Peyer's patch (tissue), 4 donors: ENCODE measurements around the gene FBXO42. TPM values are rescaled to one million over a fixed set of nuclear protein-coding genes. Genes with fewer than 3 reads are reported as not detected.

Source experiments
- DNase-seq, 3 donors: peaks; one replicate each; pipeline ENCODE4 v3.0.0-alpha.2; 2017 to 2019
- H3K27ac ChIP-seq, 4 donors: fragments of 200-600 bp; sonication (generic); one replicate each; pipeline ENCODE4 v1.5.1; 2016 to 2019
- H3K27me3 ChIP-seq, 2 donors: fragments of 200-600 bp; sonication (generic); one replicate each; pipeline ENCODE4 v1.5.1; 2019
- H3K36me3 ChIP-seq, 3 donors: fragments of 200-600 bp; sonication (generic); one replicate each; pipeline ENCODE4 v1.5.1; 2016 to 2019
- H3K4me1 ChIP-seq, 4 donors: fragments of 200-600 bp; sonication (generic); one replicate each; pipeline ENCODE4 v1.5.1; 2016 to 2019
- H3K4me3 ChIP-seq, 4 donors: fragments of 200-600 bp; sonication (generic); 1 replicate in 3 of 4; 2 replicates in 1 of 4; pipeline ENCODE4 v1.5.1; 2016 to 2019; ENCODE audit warnings: mild to moderate bottlenecking in 1 of 4
- H3K9me3 ChIP-seq, 4 donors: fragments of 200-600 bp; sonication (generic); one replicate each; pipeline ENCODE4 v1.5.1; 2016 to 2019; ENCODE audit warnings: mild to moderate bottlenecking in 1 of 4
- POLR2A ChIP-seq, 2 donors: fragments of 450-650 bp; IDR thresholded peaks; one replicate each; pipeline ENCODE4 v1.5.1; 2017; ENCODE audit warnings: antibody characterized with exemption in 2 of 2, mild to moderate bottlenecking in 2 of 2, moderate library complexity in 2 of 2
- total RNA-seq, 4 donors: library from RNA; depleted of rRNA; stranded (reverse); fragments of >200 nt; gene quantifications; one replicate each; pipeline ENCODE4 v1.1.0, GENCODE V29; 2016
- TF ChIP-seq, protein P1 (sequence below), 6 experiments: fragments of 450-650 bp in 4 of 6; fragments of 200-600 bp in 2 of 6; sonication (generic) in 1 of 6; IDR thresholded peaks; one replicate each; pipeline ENCODE4 v1.5.1; 2017 to 2019; ENCODE audit warnings: antibody characterized with exemption in 6 of 6, mild to moderate bottlenecking in 3 of 6, moderate library complexity in 1 of 6

FBXO42 gene
- total RNA-seq, 4 donors from 2014 or later = 15.7 to 29.4 (median 24.5) TPM

DNA sequence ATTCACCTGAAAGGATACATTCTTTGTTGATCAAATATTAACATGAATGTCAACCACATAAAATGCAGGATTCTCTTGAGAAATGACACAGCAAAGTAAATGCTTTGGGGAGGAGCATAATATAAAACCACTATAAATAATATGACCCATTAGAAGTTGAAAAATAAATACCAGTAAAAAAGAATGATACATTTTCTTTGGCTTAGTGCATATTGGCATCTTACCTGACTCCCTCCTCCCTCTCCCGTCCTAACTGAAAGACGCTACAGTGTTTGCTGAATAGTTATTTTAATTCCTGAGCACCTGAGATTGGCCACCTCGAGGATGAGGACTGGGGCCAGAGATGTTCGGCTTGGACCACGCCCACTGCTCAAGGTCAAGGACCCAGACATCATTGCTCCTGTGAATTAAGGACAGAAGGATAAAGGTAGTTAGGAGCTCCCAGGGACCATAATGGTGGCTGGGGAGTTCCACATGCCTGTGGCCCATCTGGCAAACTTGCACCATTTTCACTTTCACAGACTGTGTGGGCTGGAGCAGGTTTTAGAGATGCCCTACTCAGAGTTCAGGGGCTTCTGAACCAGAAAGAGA is 98.9 kb downstream of the FBXO42 start:
- Histone ChIP-seq H3K4me3 (no peak overlapping the region), H3K9me3 (no peaks in the 10 kb centered on the region), H3K4me1 (peaks cover 0 to 20% (median 2%) of the 10 kb centered on the region in 4 donors), H3K27me3 (no peaks in the 10 kb centered on the region), H3K27ac (no peak overlapping the region), H3K36me3 (peaks cover 0 to 62% (median 0%) of the 10 kb centered on the region in 3 donors)
- TF ChIP-seq POLR2A (IDR thresholded peaks at IDR 0.05) = no peak
- TF ChIP-seq, protein P1, sequence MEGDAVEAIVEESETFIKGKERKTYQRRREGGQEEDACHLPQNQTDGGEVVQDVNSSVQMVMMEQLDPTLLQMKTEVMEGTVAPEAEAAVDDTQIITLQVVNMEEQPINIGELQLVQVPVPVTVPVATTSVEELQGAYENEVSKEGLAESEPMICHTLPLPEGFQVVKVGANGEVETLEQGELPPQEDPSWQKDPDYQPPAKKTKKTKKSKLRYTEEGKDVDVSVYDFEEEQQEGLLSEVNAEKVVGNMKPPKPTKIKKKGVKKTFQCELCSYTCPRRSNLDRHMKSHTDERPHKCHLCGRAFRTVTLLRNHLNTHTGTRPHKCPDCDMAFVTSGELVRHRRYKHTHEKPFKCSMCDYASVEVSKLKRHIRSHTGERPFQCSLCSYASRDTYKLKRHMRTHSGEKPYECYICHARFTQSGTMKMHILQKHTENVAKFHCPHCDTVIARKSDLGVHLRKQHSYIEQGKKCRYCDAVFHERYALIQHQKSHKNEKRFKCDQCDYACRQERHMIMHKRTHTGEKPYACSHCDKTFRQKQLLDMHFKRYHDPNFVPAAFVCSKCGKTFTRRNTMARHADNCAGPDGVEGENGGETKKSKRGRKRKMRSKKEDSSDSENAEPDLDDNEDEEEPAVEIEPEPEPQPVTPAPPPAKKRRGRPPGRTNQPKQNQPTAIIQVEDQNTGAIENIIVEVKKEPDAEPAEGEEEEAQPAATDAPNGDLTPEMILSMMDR (IDR thresholded peaks at IDR 0.05) = no peak
- no peak for DNase-seq

DNA sequence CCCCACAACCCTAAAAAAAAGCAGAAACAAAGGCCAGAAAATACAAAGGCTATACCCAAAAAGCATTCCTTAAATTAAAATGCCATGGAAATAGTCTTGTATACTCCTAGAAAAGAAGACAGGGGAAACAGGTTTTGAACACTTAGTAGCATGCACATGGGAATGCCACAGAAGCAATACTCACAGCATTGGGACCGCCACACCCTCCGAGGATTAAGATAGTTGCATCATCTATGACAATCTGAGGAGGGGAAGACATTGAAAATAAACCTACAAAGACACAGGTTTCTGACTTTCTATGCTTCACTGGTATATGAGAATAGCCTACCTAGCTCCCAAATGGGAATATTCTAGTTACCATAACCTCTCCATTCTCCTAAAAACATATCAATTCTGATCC is 99.4 kb downstream of the FBXO42 start:
- peaks cover 0 to 62% (median 0%) of the 10 kb centered on the region in 3 donors for H3K36me3 ChIP-seq
- DNase-seq = no peak
- no peaks in the 10 kb centered on the region for H3K27me3 ChIP-seq

DNA sequence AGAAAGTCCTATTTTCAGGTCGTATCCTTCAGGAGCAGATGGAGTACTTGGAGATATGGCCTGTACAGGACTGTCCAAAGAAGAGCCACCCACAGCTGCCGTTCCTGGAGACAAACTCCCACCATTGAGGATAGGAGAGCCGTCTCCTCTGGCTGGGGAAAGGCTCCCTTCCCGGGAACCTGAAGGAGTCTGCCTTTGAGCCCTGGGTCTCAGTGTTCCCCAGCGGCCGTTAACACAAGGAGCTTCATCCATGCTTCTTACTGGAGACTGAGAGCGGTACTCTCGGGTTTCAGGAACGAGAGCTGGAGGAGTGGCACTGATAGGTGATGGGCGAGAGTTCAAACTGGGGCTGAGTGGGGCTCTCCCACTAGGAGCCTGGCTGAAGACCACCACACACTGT is 100.9 kb downstream of the FBXO42 start:
- TF ChIP-seq POLR2A (IDR thresholded peaks at IDR 0.05) = no peak
- TF ChIP-seq, protein P1 (IDR thresholded peaks at IDR 0.05) = no peak
- H3K27ac ChIP-seq = peak overlapping the region; percentile 33 to 69 (median 48)
- peaks cover 0 to 67% (median 0%) of the 10 kb centered on the region in 3 donors for H3K36me3 ChIP-seq
- H3K4me3 ChIP-seq = no peak overlapping the region
- peaks cover 0 to 30% (median 2%) of the 10 kb centered on the region in 4 donors for H3K4me1 ChIP-seq
- DNase-seq = no peak
- H3K27me3 ChIP-seq = no peaks in the 10 kb centered on the region
- H3K9me3 ChIP-seq = no peaks in the 10 kb centered on the region

More for the DNA sequence above, 99.4 kb downstream of the FBXO42 start:
- Histone ChIP-seq H3K27ac (no peak overlapping the region), H3K9me3 (no peaks in the 10 kb centered on the region), H3K4me1 (peaks cover 0 to 25% (median 2%) of the 10 kb centered on the region in 4 donors), H3K4me3 (no peak overlapping the region)
- TF ChIP-seq, protein P1 (IDR thresholded peaks at IDR 0.05) = no peak
- TF ChIP-seq POLR2A (IDR thresholded peaks at IDR 0.05) = no peak

DNA sequence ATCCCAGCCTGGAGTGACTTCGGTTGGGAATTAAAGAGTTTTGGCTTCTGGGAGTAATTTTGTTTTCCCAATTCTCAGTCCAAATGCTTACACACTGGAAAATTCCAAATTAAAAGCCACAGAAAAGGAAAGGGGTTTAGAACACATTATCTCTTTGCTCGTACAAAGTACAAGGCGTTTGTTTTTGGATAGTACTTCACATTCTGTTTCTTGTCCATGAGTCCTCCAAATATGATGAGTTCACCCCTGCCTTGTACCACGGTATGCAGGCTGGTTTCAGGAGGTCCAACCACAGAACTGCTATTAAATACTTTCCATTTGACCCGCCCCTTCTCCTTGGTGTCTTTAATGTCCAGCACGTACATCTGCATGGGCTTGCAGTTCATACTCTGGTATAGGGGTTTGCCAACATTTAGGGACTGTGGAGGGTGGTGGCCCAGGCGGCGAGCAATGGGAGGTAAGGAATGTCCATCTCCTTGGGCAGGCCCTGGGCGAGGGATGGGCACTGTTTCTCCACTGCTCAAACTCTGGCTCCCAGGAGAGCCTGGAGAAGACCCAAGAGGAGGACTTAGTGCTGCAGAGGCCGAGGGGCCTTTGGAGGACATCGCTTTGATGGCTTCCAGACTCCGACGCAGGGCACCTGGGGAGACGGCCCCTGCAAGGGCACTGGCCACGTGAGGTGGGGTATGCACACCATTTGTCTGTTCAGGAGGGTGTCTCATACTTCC is 101.6 kb downstream of the FBXO42 start:
- Histone ChIP-seq H3K4me3 (no peak overlapping the region), H3K36me3 (peaks cover 0 to 60% (median 0%) of the 10 kb centered on the region in 3 donors), H3K4me1 (peaks cover 0 to 30% (median 2%) of the 10 kb centered on the region in 4 donors), H3K27me3 (no peaks in the 10 kb centered on the region), H3K27ac (peak overlapping the region; percentile 33 to 69 (median 48)), H3K9me3 (no peaks in the 10 kb centered on the region)
- DNase-seq = no peak
- TF ChIP-seq, protein P1 (IDR thresholded peaks at IDR 0.05) = no peak
- TF ChIP-seq POLR2A (IDR thresholded peaks at IDR 0.05) = no peak

DNA sequence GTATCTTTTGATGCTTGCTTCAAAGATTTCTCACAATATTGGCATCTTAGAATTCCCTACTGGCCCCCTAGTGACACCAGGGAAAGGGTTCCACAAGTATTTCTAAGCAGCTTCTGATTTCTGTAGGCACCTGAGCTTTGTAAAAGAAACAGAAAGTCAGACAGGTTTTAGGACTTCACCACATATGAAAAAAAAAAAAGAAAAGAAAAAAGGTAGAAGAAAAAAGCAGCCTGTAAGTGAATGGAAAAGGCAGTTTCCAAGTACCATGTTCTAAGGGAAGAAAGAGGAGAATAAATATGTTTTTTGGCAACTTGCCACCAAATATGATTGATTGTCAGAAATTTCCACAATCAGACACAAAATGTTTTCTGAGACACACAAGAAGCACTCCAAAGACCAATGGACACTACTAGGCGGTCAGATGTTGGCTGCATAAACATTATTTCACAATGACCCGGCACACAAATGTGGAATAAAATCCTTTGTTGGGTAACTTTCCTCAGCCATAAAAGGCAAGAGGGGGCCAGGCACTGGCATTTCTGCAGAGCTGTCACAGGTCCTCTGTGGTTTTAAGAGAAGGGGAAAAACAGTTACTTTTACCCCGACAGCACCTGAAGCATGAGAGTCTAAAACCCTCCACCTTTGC is 102.6 kb downstream of the FBXO42 start:
- H3K27me3 ChIP-seq = no peaks in the 10 kb centered on the region
- TF ChIP-seq, protein P1 (IDR thresholded peaks at IDR 0.05) = no peak
- no peak for TF ChIP-seq POLR2A (IDR thresholded peaks at IDR 0.05)
- H3K4me3 ChIP-seq = no peak overlapping the region
- DNase-seq = peak in 1 of 3 donors; percentile 61
- no peaks in the 10 kb centered on the region for H3K9me3 ChIP-seq
- peaks cover 0 to 50% (median 0%) of the 10 kb centered on the region in 3 donors for H3K36me3 ChIP-seq
- H3K4me1 ChIP-seq = peaks cover 0 to 30% (median 2%) of the 10 kb centered on the region in 4 donors
- peak overlapping the region; percentile 31 to 74 (median 47) for H3K27ac ChIP-seq
